Panc1 (cell line): ENCODE results near the gene STEAP3. TPM values are rescaled to one million over a fixed set of nuclear protein-coding genes. Genes with fewer than 3 reads are reported as not detected.

Source experiments
- ATAC-seq: fragments of 200-7000 bp; cut with Tn5 transposase; 2 replicates; pipeline ENCODE4 v1.9.1; 2020; ENCODE audit warnings: mild to moderate bottlenecking, moderate library complexity
- BruUV-seq: library from RNA; stranded (reverse); fragments of 400-500 nt; replicated peaks from 2 replicates; lab custom pipeline; 2021; lab: Mats Ljungman, UMichigan
- CTCF ChIA-PET: fragments of 300-600 bp; sonication (Branson Sonifier 250); formaldehyde crosslinking; loops from one replicate; lab custom pipeline; 2022; ENCODE audit warnings: antibody characterized with exemption; lab: Charles Lee
- POLR2A ChIA-PET: fragments of 300-600 bp; sonication (Branson Sonifier 250); formaldehyde crosslinking; loops from one replicate; lab custom pipeline; 2022; ENCODE audit warnings: antibody characterized with exemption; lab: Charles Lee
- DNase-seq: peaks from one replicate; pipeline ENCODE4 v3.0.0-alpha.2; 2010; ENCODE audit warnings: low read depth, low spot score
- H3K27ac ChIP-seq: 2 replicates; pipeline ENCODE4 v1.5.1; 2011; ENCODE audit warnings: mild to moderate bottlenecking, low read length, inconsistent platforms
- H3K27me3 ChIP-seq: fragments of 200-500 bp; sonication (Bioruptor generic); 2 replicates; pipeline ENCODE4 v1.6.0; 2014; ENCODE audit warnings: low read length, inconsistent platforms; ENCODE audit not compliant: control insufficient read depth, insufficient read depth
- H3K36me3 ChIP-seq: fragments of 200-500 bp; sonication (Bioruptor generic); 2 replicates; pipeline ENCODE4 v1.5.1; 2014; ENCODE audit warnings: inconsistent platforms, mild to moderate bottlenecking, low read length, moderate library complexity; ENCODE audit not compliant: control insufficient read depth, insufficient read depth
- H3K4me1 ChIP-seq: 2 replicates; pipeline ENCODE4 v1.5.1; 2011; ENCODE audit warnings: inconsistent platforms, mild to moderate bottlenecking, low read length, moderate library complexity; ENCODE audit not compliant: control insufficient read depth, insufficient read depth
- H3K4me3 ChIP-seq, 2 experiments: 2 replicates each; pipeline ENCODE4 v1.5.1; 2011 to 2012; ENCODE audit warnings: low read depth in 2 of 2, low read length in 2 of 2, mild to moderate bottlenecking in 2 of 2, inconsistent platforms in 1 of 2, moderate library complexity in 1 of 2
- H3K9me3 ChIP-seq: fragments of 200-500 bp; sonication (Bioruptor generic); 2 replicates; pipeline ENCODE4 v1.5.1; 2014; ENCODE audit warnings: low read depth, mild to moderate bottlenecking, inconsistent platforms, low read length, moderate library complexity; ENCODE audit not compliant: control insufficient read depth, insufficient read depth
- CTCF ChIP-seq: fragments of 450-650 bp; IDR thresholded peaks from 2 replicates; pipeline ENCODE4 v1.5.1; 2017; ENCODE audit warnings: mild to moderate bottlenecking
- POLR2AphosphoS5 ChIP-seq: IDR thresholded peaks from 2 replicates; pipeline ENCODE4 v1.6.1; 2012; ENCODE audit warnings: mild to moderate bottlenecking, low read depth, low read length, moderate library complexity
- REST ChIP-seq, 2 experiments: IDR thresholded peaks; 2 replicates each; pipeline ENCODE4 v1.6.1; 2011 to 2012; ENCODE audit warnings: low read depth in 2 of 2, control low read depth in 1 of 2, low read length in 1 of 2, mild to moderate bottlenecking in 1 of 2, moderate library complexity in 1 of 2; ENCODE audit not compliant: insufficient read depth in 1 of 2
- SIN3A ChIP-seq: IDR thresholded peaks from 2 replicates; pipeline ENCODE4 v1.6.1; 2012; ENCODE audit warnings: low read depth, mild to moderate bottlenecking, low read length, moderate library complexity, borderline replicate concordance; ENCODE audit not compliant: insufficient read depth
- TCF7L2 ChIP-seq: IDR thresholded peaks from 2 replicates; pipeline ENCODE4 v1.6.1; 2011; ENCODE audit warnings: mild to moderate bottlenecking, low read depth, low read length, inconsistent platforms
- in situ Hi-C: cut with HindIII; loops from 2 replicates; pipeline ENCODE4 v1.10.0; 2016; ENCODE audit warnings: low sequenced_read_pairs, low pct_unique_long_range_greater_than_20kb
- intact Hi-C: fragments of 100-400 bp; cut with micrococcal nuclease; formaldehyde crosslinking; loops from one replicate; pipeline ENCODE4 v1.10.0; 2022; ENCODE audit not compliant: unreplicated experiment
- total RNA-seq: library from RNA; stranded (reverse); gene quantifications from one replicate; pipeline ENCODE4 v1.2.1, GENCODE V29; 2021; ENCODE audit not compliant: unreplicated experiment

Gene STEAP3
- total RNA-seq, 1 experiment from 2014 or later = 44.8 TPM

- no peak for DNase-seq
- intact Hi-C loops = no loop called here
These were observed 81.2 kb downstream of the STEAP3 start for GRCh38 chr2:119304847-119305246.

GRCh38 chr2:119305497-119306195 is 82.0 kb downstream of the STEAP3 start:
- Histone ChIP-seq H3K27me3 (no peaks in the 10 kb centered on the region), H3K36me3 (no peaks in the 10 kb centered on the region), H3K4me1 (no peaks in the 10 kb centered on the region), H3K4me3 (no peak overlapping the region), H3K27ac (no peak overlapping the region), H3K9me3 (no peaks in the 10 kb centered on the region)
- CTCF ChIA-PET = interaction anchor here (0.7 kb wide), 2 partner anchors 74 to 93 kb away, joined by 4 to 17 read pairs; no protein-coding TSS in a partner anchor
- POLR2A ChIA-PET = no interaction called here
- no TSS peak for BruUV-seq
- ATAC-seq (no peak), DNase-seq (no peak)
- intact Hi-C loops (no loop called here), in situ Hi-C loops (no loop called here)
- no peak for TF ChIP-seq TCF7L2
- no peak for TF ChIP-seq CTCF
- TF ChIP-seq REST (IDR thresholded peaks at IDR 0.05; ENCODE audit: insufficient read depth in 1 of 2, low read depth in 2 of 2, low read length in 1 of 2) = no peak
- no peak for TF ChIP-seq SIN3A
- no peak for TF ChIP-seq POLR2AphosphoS5

More at GRCh38 chr2:119304847-119305246, 81.2 kb downstream of the STEAP3 start:
- Histone ChIP-seq H3K27me3 (no peaks in the 10 kb centered on the region), H3K4me3 (no peak overlapping the region), H3K36me3 (no peaks in the 10 kb centered on the region), H3K4me1 (no peaks in the 10 kb centered on the region), H3K27ac (no peak overlapping the region), H3K9me3 (no peaks in the 10 kb centered on the region)
- CTCF ChIA-PET = no interaction called here
- POLR2A ChIA-PET = no interaction called here
- TF ChIP-seq SIN3A (no peak), REST (IDR thresholded peaks at IDR 0.05; ENCODE audit: insufficient read depth in 1 of 2, low read depth in 2 of 2, low read length in 1 of 2) (no peak), CTCF (no peak), POLR2AphosphoS5 (no peak), TCF7L2 (no peak)
- in situ Hi-C loops = no loop called here
- BruUV-seq = no TSS peak
- ATAC-seq = no peak
